ENCODE data around the gene AUNIP.

The AUNIP gene

DNA sequence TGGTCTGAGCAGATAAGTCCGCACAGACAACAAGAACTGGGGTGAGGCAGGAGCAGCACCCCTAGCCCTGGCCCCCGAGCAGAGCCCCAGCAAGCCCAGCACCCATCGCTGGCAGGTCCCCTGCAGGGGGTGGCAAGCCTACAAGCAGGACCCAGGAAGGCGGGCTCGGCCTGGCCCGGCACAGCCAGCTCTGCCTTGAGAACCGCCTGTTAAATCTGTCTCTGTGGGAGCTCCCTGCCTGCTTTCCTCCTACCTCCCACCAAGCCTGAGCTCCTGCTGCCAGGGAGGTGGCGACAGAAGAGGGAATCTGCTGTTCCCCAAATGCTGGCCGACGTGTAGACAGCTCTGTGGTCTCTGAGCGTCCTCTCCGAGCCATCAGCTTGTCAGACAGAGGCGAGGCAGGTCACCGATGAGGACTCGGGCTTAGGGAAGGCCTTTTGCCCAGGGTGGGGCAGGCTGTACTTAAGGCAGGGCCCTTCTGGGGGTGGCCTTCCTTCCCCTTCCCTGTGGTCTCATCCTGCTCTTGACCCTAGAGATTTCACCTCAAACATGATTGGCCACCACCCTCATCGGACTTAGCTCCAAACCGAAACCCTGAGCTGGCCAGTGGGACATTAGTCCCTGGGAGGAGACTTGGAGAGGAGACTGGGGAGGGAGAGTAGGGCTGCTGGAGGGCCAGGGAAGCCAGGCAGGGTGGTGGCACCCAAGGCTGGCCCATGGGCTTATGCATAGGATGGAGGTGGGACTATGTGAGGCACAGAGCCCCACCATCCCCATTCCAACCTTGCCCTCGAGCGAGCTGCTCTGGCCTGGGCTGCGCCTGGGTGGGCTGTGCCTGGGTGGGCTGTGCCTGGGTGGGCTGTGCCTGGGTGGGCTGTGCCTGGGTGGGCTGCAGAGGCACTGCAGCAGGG lies 51.5 kb downstream of the AUNIP start:
- no peak for DNase-seq

DNA sequence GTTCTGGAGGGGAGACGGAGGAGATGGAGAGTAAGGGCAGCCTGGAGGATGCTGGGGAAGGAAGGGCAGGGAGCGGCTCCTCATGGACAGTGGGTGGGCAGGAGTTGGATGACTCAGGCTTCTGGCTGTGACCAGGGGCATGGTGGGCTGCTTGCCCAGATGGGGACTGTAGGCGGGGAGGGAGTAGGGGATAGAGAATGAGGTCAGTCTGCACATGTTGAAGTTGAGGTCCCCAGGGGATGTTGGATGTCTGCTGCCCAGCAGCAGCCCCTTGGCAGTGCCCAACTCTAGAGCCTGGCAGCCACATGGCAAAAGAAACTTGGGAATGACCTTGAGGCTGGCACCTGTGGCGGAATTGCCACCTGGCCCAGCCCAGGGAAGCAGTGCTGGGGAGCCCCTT lies 52.8 kb downstream of the AUNIP start:
- no peak for DNase-seq

DNA sequence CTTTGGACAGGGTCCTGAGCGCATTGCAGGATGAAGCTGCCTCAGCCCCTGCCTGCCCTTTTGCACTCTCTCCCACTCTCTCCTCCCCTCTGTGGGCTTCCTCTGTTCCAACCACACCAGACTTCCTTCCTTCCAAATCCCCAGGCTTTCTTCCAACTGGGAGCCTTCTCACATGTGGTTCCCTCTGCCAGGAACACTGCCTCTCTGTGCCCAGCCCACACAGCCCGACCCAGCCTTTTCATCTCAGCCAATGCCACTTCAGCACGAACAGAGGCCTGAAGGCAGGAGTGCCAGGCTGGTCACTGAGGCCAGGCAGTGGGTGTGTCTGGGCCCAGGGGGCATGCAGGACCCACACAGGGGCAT lies 53.4 kb downstream of the AUNIP start:
- no peak for DNase-seq

DNA sequence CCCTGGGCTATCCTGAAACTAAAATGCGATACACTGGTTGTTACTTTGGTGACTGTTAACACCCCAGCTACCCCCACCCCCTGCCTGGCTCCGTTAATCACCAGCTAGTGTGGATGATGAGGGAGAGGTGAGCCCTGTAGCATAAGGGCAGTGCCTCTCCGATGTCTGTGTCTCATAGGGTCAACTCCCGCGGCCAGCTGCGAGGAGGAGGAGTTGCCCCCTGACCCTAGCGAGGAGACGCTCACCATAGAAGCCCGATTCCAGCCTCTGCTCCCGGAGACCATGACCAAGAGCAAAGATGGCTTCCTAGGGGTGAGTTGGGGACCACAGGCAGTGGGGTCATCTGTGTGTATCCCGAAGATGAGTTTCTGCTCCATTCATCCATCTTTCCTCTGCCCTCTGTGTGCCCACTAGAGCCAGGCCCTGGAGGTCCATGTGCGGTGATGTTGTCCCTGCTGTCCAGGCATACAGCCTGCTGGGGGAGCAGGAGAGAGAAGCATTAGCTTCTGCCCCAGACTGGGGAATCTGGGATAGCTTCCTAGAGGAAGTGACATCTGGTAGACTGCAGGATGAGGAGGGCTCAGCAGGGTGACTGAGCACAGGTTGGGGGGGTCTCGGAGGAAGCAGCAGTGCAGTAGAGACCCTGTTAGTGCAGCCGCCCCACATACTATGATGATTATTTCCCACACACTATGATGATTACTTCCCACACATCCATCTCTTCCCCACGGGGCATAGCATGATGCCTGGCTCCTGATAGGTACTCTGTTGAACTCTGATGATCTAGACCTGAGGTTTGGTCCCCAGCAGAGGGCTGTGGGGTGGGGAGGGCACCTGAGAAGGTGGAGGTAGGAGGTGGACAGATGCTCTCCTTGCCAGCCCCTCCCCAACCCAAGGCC lies 54.0 kb downstream of the AUNIP start:
- DNase-seq, result no peak

DNA sequence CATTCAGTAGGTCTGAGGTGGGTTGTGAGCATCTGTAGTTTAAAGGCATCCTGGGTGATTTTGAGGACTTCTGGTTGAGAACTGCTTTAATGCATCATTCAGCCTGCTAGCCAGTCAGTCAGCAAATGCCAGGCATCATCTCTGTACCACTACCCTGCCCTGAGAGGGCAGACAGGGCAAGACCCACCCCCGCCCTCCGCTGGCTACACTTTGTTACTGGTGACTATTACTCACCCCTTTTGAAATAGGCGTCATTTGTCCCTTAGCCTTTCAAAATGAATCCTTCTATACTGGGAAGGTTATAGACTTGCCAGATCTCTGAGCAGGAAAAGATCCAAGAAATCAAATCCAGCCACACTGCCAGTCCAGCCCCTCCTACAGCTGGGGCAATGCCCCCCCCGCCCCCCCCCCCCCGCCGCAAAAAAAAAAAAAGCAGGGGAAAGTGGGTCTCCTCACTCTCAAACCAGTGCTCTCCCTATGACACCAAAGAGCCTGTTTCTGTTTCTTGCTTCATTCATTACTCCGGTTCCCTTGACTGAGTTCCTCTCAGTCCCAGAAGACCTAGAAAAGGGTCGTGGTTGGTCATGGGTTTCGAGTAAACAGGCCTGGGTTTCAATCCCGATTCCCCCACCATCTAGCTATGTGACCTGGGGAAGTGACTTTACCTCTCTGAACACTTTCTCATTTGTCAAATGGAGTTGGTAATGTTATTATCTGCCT lies 54.9 kb downstream of the AUNIP start:
- no peak for DNase-seq

DNA sequence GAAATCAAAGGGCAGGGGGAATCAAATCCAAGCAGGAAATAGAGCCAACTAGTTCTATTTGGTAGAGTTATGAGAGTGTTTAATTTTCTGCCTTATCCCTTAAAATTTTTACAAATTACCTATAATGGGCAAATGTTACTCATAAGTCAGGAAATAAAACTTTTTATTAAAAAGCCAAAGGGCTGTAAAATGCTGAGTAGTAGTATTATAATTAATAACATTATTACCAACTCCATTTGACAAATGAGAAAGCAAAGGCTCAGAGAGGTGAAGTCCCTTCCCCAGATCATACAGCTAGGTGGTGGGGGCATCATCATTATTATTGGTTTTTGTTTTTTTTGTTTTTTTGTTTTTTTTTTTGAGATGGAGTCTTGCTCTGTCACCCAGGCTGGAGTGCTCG lies 55.9 kb downstream of the AUNIP start:
- DNase-seq, result no peak

DNA sequence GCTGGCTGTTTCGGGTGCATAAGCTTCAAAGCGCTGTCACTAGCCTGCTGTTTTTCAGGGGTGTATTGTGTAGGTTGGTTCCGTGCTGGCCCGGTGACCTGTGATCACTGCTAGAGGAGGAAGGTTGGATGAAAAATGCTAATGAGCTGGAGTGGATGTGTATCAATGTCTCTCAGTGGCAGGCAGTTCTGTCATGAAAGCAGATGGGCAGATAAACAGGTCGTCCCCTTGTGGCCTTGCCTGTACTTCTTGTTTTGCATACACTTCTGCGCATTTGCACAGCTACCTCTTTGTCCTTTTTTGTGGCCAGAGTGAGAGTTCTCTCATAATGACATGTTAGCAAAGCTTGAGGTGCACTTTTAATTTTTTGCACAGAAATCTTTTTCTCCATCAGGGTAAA lies 56.3 kb downstream of the AUNIP start:
- DNase-seq, result no peak

DNA sequence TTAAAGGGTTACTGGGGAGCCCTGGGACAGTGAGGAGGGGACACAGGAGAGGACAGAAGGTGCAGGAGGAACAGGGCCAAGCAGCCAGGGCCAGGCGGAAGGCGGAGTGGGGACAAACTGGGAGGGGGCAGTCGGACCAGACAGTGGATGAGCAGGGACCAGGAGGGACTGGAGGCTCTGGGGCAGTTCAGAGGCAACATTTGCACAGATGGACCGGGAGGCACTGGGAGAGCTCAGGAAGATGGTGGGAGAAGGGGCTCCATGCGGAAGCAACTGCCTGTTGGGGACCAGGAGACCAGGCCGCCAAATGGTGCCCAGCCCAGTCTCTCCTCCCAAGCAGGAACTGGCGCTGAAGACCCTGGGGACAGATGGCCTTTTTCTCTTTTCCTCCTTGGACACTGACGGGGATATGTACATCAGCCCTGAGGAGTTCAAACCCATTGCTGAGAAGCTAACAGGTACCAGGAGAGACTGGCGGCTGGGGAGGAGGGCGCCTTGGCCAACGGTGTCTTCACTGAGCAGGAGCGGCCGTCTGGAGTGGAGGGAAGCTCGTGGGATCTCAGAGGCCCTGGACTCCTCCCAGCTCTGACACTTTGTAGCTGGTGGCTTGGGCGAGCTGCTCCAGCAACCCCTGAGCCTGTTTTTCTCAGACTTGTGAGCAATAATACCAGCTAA lies 58.4 kb downstream of the AUNIP start:
- DNase-seq, result no peak

DNA sequence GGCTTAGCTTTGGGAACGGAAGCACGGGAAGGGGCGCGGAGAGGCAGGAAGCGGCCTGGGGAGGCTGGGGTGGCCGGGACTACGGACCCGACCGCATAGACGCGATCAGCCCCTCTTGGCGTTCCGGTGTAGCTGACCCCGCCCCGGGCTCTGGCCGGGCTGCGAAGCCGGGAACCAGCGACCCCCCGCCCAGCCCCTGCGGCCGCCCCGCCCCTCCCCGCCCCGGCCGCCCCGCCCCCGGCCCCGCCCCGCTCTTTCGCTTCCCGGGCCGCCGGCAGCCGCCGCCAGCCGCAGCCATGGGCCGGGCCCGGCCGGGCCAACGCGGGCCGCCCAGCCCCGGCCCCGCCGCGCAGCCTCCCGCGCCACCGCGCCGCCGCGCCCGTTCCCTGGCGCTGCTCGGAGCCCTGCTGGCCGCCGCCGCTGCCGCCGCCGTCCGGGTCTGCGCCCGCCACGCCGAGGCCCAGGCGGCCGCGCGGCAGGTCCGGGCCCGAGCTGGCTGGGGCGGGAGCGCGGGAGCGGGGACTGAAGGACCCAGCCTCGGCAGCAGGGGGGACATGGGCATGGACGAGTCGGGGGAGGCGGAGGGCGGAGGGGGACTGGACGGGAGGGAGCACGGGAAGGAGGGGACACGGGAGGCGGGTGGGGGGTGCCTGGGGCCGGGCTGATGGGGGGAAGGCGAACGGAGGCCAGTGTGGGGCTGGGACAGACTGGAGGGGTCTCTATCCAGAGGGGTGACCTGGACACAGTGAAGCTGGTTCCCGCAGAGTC lies 59.1 kb downstream of the AUNIP start, which contains the start of gene SELENON:
Gene SELENON (plus strand): TSS at position 259 of the 768 bp plus-strand sequence. CDS start 38 bp downstream, at position 297.
- DNase-seq, result peak; percentile 32

DNA sequence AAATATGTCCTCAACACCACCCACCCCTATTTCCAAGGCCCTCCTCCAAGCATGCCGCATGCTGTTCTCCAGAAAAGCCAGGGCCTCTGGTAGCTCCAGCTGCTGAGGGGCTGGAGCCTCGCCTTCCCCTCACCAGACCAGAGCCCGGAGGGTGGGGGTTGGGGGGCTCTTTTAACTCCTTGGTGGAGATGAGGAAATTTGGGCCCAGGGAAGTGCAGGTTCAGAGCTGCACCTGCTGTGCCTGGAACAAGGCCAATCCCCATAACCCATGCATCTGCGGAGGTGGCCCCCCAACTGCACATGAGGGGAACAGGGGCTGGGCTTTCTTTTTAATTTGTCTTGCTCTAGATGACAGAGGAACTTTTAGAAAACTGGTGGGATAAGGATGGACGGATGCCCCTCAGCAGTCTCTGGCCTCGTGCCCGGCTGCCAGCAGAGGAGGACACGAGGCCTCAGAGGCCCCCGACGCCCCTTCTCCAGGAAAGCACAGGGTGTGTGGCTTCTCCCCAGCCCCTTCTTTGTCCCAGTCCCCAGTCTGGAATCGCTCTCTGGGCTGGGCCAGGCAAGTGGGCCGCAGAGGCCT lies 59.8 kb downstream of the AUNIP start:
- no peak for DNase-seq

DNA sequence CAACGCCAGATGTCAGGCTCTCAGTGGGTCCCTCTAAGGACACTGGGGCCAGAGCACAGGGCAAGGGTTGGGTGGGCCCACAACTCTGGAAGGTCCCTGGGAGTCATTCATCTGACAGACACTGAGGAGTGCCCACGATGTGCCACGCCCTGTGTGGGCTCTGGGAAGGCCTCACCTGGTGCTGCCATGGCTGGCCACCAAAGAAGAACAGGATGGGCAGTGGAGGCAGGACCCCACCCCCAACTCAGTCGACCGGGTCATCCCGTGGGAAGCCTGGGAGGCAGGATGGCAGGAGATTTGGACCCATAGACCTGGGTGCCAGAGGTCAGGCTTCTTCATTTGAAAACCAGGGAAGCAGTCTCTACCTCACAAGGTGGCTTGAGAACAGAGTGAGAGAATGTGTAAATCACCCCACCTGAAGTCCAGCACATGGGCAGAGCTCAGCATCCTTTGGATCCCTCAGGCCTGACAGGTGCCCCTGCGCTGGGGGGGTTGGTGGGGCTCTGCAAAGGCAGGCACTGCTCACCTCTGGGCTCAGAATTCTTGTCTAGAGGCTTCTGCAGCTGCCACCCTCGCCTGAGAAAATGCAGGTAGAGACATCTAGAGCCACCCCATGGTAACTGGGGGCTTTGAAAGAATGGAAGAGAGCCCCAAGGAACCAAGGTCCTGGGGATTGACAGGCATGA lies 60.4 kb downstream of the AUNIP start:
- no peak for DNase-seq

DNA sequence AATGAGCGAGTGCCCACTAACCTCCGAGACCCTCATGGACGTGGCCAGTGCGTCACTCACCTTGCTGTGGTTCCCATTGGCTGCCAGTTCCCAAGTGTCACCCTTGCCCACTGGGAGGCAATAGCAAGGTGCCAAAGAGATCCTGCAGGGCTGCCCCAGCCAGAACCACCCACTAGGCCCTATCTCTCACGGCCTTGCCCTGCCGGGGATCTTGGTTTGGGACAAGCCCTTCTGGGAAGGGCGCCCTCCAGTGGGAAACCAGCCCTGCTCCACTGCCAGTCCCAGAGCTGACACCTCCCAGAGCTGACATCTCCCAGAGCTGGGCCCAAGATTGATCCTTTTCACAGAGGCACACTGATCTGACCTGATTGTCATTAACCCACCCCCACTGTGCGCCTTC lies 61.3 kb downstream of the AUNIP start:
- DNase-seq, result no peak

DNA sequence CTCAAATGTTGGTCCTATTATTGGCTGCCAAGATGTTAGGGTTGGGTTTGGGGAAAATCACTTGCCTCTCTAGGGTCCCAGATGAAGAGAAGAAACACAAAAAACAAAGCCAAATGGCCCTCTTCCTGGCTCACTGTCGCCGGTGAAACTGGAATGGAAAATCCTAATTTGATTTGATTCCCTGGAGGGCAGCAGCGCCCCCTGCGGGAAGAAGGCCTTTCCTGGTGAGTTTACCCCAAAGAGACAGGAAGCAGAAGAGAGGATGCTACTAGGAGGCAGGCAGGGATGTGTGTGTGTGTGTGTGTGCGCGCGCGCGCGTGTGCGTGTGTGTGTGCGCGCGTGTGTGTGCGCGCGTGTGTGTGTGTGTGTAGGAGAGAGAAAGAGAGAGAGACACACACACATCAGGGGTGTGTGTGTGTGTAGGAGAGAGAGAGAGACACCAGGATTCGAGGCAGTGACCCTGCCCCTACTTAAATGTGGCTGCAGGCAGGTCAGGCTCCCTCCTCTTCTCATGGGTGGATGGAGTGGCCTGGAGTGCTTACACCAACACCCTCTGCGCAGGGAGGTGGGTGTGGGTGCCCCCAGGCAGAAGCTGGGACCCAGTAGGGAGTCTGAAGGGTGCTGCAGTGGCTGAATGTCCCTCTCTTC lies 62.3 kb downstream of the AUNIP start:
- peak; percentile 80 for DNase-seq

DNA sequence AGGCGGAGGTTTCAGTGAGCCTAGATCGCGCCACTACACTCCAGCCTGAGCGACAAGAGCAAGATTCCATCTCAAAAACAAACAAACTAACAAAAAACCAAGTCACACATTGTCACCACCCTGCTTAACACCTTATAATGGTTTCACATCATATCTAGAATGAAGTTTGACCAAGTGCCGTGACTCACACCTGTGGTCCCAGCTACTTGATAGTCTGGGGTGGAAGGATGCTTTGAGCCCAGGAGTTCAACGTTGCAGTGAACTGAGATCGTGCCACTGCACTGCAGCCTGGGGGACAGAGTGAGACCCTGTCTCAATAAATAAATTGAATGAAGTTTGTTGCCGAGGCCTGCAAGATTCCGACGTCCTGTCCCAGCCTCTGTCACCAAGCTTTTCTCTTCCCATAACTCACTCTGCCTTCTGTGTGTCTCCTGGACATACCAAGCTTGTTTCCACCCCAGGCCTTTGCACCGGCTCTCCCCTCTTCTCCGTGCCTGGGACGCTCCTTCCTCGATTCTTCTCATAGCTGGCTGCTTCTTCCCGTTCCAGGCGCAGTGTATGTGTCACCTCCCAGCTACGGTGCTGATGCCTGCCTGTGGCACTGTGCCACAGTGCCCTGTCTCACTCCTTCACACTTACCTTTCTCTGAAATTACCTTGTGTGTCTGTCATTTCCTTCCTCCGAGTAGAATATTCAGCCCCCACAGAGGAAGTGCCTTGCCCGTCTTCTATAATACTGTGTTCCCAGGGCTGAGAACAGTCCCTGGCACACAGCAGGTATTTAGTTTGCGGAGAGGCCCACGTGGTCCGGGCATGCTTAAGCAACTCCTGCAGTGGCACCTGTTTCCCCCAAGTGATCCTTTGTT lies 63.1 kb downstream of the AUNIP start:
- DNase-seq, result peak; percentile 79

DNA sequence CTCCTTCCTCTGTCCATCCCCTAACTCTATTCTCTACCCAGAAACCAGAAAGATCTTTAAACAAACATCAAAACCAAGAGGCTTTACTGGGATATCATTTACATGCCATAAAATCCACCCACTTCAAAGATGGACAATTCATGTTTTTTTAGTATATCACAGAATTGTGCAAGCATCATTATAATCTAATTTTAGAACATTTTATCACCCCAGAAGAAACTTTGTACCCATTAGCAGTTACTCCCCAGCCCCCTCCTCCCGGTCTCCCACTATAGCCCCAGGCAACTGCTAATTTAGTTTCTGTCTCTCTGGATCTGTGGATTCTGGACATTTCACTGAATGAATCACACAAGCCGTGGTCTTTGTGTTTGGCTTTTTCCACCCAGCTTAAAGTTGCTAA lies 64.0 kb downstream of the AUNIP start:
- no peak for DNase-seq

DNA sequence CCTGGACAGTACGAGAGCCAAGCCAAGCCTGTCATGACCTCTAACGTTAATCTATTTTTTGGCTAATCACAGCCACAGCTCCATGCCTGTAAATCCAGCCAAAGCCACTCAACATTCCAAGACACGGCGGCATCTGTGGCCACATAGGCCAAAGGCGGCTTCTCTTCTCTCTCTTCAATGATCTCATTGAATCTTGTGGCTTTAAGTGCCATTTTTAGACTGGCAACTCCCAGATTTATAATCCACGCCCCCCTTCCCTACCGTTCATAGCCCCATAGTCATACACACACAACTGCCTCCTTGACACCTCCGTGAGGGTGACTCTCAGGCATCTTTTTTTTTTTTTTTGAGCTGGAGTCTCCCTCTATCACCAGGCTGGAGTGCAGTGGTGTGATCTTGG lies 64.9 kb downstream of the AUNIP start:
- DNase-seq, result no peak

DNA sequence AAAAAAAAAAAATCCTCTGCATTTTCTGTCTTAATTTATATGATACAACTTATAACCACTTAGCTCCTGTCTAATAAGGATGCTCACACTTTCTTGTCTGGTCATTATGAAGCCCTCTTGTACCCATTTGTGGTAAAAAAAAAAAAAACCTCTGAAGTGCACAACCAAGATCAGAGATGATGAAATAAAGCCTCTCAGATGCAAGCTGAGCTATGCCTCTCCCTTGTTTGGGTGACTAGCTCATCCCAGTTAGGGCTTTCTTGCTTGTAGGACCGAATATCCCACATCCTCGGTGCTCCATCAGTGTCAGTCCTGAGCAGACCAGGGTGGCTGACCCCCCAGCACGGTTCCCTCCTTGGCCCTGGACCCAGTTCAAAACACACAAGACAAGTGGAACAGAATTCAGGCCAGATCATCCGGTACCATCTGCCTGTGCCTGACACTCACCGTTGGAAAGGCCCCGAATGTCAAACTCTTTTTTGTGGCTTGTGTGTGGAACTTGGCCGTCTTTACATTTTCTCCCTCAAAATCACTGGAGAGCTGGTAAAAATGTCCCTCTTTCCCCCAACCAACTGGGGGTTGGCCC lies 65.6 kb downstream of the AUNIP start:
- no peak for DNase-seq

DNA sequence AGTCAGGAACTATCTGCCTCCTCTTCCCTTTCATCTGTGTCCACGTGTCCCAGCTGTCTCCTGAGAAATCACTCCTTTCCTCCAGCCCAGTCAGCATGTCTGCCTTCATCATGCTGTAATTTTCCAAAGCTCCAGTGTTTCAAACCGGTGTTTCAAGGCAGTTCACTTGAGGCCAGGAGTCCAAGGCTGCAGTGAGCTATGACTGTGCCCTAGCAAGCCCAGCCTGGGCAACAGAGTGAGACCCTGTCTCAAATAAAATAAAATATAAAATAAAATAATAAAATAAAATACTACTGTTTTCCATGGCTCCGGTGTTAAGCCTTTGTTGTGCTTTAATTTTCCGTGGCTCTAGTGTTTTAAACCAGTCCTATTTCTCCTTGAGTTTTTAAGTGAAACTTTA lies 67.1 kb downstream of the AUNIP start:
- DNase-seq, result no peak

DNA sequence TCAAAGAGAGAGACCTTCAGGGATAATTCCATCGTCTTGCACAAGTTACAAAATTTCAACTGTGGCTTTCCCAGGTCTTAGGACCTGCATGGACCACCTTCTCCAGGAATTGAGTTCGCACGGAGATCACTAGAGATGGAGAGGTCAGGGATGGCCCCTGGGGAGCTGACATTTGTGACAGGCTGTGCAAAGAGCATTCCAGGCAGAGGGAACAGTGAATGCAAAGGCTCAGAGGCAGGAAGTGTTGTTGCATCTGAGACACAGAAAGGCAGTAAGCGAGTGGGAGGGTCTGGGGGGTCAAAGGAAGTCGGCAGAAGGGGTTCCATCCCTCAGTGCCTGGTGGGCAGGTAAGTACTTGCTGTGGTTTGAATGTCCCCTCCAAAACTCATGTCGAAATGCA lies 68.8 kb downstream of the AUNIP start:
- no peak for DNase-seq
